Stimulated activated CD4-positive, alpha-beta T cell treated with anti-CD3 and anti-CD28 coated beads, Interleukin-4, amount 100 ng/mL, for 48 hours (primary cell): ENCODE measurements around the gene CYP4F3.
"Not testable (repeated sequence)": the region's sequence is repeated elsewhere in the genome, so short reads cannot be mapped to it uniquely, and the experiment has no call there.

Source experiments
- DNase-seq, 2 donors: peaks; one replicate each; pipeline ENCODE4 v3.0.0-alpha.2; 2020; ENCODE audit warnings: low read depth in 2 of 2

The CYP4F3 gene

DNA sequence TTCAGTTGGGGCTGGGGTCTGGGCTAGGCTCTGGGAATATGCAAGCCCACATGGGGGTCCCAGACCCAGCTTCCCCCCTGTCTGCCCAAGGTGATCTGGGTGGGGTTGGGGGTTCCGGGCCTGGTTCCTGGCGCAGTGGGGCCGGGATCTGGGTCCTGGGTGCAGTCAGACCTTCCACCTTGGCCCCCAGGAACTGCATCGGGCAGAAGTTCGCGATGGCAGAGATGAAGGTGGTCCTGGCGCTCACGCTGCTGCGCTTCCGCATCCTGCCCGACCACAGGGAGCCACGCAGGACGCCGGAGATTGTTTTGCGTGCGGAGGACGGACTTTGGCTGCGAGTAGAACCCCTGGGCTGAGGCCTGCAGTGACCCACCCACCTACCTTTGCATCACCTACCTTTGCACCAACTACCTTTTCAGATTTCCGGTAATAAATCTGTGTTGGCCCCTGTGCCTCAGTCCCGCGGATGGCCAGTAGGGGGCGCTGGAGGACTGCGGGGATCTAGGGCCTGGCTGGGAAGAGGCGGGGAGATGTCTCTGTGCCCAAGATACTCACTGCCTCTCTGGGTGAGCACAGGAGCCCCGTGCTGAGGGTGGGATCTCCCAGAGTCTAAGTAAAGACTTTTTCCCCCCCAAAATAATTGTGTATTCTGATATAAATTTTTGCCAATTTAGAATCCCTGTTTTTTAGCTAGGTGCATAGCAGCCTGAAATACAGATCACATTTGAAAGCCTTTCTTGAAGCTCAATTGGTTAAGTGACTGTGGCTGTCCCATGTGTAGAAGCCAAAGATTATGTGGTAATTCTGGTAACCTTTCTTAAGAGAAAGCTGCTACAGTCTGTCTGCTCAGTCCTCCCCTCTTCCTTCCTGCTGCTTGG is 11.5 kb upstream of the CYP4F3 start:
- peak; percentile 82 to 93 for DNase-seq

DNA sequence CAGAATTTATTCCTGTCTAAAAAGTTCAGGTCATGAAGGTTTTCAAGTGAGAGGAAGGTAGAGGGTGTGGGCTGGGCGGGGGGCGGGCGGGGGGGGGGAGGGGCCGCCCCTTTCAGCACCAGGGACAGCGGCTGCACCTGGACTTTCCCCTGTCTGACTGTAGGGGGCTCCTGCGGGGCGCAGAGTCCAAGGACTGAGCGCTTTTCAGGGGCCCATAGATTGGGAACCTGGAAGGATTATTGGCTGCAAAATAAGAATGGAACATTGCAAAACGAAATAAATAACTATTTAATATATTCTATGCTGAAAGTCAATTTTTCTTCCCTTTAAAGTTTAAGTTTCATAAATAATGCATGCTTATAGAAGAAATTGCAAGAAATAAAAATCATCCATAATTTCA is 8.9 kb upstream of the CYP4F3 start:
- peak in 1 of 2 donors; percentile 4 for DNase-seq

DNA sequence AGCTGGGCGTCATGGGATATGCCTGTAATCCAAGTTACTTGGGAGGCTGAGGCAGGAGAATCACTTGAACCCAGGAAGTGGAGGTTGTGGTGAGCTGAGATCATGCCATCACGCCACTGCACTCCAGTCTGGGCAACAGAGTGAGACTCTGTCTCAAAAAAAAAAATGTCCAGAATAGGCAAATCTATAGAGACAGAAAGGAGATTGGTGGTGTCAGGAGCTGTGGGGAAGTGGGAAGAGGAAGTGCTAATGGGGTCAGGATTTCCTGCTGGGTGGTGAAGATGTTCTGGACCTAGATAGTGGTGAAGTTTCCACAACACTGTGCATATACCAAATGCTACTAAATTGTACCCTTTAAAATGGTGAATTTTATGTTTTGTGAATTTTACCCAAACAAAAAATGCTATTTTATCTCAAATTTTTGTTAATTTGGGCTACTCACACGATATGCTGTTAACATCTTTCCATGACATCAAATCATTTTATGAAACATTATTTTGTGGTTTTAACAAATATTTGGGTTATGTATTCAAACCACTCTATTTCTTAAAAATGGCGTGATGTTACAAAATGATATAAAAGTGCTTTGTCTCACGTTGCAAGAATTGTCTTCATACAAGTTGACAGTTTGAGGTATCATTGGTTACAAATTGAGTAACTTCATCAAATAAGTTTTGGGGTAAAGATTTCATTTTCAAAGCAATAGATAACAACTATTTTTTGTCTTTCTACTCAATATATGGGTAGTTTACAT is 7.4 kb upstream of the CYP4F3 start:
- DNase-seq: no peak

GRCh38 chr19:15634105-15634504 is 6.6 kb upstream of the CYP4F3 start:
- DNase-seq: no peak

DNA sequence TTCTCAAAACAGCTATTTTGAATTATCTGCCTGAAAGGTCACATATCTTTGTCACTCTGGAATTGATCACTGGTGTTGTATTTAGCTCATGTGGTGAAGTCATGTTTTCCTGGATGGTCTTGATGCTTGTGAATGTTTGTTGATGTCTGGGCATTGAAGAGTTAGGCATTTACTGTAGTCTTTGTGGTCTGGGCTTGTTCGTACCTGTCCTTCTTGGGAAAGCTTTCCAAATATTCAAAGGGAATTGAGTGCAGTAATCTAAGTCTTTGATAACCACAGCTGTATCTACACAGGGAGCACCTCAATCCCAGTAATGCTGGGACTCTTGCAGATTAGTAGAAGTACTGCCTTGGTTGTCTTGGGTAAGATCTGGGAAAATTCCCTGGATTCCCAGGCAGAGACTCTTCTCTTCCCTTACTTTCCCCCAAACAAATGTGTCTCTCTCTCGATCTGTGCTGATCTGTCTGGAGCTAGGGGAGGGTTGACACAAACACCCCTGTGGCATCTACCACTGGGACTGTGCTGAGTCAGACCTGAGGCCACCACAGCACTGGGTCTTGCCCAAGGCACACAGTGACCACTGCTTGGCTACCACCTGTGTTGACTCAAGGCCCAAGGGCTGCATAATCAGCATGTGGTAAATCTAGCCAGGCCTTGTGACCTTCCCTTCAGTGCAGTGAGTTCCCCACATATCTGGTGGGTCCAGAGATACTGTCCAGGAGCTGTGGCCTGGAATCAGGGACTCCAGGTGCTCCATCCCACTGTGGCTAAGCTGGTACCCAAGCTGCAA is 5.5 kb upstream of the CYP4F3 start:
- DNase-seq: no peak

DNA sequence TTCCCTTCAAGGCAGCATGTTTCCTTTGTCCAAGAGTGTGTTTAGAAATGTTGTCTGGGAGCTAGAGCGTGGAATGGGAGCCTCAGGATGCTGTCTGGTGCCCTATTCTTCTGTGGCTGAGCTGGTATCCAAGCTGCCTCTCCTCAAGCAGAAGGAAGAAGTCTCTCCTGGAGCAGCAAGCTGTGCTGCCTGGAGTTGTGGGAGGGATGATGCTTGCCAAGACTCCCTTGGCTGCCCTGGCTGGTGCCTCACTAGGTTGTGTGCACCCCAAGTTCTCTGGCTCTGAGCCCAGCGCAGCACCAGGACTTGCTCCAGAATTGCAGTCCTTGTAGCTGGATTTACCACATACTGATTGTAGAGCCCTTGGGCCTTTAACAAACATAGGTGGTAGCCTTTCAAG is 4.7 kb upstream of the CYP4F3 start:
- DNase-seq: no peak

DNA sequence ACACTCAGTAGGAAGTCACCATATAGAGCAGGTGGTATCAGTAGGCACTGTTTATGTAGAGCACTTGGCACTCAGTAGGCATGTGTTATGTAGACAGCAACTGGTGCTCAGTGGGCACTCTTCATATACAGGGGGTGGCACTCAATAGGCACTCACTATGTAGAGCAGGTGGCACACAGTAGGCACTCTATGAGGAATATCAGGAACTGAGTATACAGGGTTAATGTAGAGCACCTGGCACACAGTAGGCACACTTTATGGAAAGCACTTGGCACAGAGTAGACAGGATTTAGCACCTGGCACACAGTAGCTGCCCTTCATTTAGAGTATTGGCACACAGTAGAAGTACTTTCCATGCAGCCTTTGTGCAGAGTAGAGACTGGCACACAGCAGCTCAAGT is 1.1 kb upstream of the CYP4F3 start:
- no peak for DNase-seq

DNA sequence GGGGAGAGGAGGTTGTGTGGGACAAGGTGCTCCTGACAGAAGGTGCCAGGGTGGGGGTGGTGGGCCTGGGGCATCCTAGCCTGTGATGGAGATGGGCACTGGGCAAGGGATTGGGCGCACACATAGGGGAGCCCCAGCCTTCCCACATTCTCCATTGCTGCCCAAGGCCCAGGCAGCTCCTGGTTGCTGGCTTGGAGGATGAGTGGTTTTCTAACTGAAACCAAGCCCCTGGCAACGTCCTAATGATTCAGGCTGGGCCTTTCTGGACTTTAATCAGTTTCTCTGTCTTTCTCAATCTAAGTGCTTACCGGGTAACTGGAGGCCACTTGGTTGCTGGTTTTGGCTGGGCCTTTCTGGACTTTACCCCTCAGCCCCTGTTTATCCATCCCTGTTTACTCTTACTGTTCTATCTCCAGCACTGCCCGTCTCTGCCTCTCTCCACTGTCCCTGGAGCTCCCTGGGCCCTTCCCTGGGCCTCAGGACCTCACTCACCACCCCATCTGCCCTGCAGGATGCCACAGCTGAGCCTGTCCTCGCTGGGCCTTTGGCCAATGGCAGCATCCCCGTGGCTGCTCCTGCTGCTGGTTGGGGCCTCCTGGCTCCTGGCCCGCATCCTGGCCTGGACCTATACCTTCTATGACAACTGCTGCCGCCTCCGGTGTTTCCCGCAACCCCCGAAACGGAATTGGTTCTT is 354 bp downstream of the CYP4F3 start:
- no peak for DNase-seq

- no peak for DNase-seq
Measured at GRCh38 chr19:15641901-15642491, 1.3 kb downstream of the CYP4F3 start.

DNA sequence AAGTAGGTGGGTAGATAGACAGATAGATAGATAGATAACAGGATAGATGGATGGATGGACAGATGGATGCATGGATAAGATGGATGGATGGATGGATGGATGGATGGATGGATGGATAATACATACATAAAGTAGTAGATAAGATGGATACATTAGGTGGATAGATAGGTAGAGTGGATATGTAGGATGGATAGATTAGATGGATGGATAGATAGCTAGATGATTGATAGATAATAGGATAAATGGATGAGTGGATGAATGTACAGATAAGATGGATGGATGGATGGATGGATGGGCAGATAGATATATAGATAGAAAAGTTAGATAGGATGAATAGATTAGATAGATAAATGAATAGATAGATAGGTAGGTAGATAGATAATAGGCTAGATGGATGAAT is 2.1 kb downstream of the CYP4F3 start:
- DNase-seq: no peak

DNA sequence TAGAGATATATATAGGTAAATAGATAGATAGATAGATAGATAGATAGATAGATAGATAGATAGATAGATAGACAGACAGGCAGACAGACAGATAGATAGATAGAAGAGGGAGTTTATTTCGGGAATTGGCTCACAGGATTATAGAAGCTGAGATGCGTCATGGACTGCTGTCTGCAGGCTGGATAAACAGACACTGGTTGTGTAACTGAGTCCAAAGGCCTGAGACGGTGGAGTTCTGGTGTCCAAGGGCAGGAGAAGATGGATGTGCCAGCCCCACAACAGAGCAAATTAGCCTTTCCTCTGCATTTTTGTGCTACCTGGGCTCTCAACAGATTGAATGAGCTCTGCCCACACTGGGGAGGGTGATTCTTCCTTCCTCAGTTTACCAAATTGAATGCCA is 2.7 kb downstream of the CYP4F3 start:
- DNase-seq: no peak

DNA sequence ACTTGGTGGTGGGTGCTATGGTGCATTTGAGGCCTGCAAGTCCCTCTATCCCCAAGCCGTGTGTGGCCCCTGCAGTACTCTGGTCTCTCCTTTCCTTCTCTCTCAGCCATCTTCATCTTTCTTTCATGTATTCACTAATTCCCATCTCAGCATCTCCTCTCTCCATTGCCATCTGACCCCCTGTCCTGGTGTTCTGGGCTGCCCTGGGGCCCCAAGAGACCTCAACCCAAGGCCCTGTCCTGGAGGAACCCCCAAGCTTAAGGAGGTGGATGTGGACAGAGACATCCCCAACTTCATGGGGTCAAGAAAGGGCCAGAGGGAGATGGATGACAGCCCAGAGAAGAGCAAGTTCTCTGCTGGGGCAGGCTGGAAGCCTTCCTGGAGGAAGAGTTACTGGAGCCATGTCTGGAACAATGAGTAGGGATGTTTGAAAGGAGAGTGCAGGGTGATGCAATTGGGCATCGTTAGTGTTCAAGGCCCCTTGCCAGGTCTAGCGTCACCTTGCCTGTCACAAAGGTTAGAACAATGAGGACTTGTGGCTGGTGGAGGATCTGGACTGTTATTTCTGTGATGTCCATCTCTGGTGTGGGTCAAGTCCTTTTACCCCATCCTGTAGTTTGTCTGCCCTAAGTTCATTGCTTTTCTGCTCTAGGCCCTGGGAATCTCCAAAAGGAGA is 3.5 kb downstream of the CYP4F3 start:
- DNase-seq: no peak

- DNase-seq: no peak
Measured at GRCh38 chr19:15644816-15645215, 4.1 kb downstream of the CYP4F3 start.

DNA sequence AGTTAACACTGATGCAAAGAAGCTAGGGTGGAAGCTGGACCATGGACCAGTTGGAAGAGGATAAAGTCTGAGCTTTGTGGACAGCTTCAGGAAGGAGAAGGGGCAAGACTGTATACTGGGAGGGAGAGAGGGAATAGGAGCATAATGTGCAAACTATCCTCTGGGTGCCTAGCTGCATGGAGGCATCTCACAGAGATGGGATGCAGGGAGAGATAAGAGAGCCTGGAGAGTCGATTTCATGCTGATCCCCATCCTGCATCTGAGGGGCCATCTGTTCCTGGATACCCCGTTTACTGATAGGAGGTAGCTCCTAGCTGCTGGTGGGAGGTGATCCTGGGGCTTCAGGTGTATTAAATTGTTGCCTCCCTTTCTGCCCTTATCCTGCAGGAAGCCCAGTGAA is 8.8 kb downstream of the CYP4F3 start:
- DNase-seq: no peak

- DNase-seq: not testable (repeated sequence)
Measured at GRCh38 chr19:15650123-15650522, 9.4 kb downstream of the CYP4F3 start.

DNA sequence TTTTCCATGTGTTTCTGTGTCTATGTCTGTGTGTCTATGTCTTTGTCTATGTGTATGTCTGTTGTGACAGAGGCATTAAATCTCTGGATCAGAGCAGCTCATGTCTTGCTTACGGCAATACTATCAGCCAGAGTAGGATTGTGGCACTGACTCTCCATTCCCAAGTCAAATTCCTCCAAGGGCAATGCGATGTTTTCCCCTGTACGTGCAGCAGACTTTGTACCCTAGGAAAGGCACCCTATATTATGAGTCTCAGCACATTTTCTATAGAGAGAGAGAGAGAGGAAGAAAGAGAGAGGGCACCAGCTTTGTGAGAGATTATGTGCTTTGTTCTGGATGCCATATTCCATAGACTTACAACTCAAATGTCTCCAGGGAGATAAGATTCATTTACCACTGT is 11.1 kb downstream of the CYP4F3 start:
- no peak for DNase-seq

DNA sequence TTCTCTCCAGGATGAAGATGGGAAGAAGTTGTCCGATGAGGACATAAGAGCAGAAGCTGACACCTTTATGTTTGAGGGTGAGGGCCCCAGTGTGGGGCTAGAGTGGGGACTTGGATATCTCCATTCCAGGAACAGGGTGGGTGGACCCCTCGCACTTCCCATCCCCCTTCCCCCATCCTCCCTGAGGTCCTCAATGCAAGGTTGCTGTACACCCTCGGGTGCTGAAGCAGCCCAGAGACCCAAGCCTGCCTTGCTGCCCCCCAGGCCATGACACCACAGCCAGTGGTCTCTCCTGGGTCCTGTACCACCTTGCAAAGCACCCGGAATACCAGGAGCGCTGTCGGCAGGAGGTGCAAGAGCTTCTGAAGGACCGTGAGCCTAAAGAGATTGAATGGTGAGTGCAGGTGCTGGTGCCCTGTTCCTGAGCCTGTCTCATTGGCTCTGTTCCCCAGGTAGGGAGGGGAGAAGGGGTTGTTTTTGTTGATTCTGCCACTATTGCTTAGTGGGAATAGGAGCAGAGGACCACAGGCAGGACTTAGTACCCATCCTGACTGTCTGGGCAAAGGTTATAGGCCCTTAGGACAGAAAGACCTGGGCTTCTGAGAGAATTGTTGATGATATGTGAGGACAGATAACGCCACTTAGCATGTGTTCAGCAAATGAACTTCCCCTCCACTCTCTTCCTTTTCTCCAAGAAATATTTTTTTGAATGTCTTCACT is 12.0 kb downstream of the CYP4F3 start:
- DNase-seq: no peak

DNA sequence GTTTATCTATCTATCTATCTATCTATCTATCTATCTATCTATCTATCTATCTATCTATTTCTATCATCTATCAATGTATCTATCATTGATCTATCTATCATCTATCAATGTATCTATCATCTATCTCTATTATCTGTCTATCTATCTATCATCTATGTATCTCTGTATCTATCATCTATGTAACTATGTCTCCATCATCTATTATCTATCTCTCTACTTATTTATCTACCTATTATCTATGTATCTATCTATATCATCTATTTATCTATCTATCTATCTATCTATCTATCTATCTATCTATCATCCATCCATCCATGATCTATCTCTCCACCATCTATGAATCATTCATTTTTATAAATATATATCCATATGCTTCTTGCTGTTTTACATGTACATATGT is 15.8 kb downstream of the CYP4F3 start:
- DNase-seq: no peak

GRCh38 chr19:15663247-15663646 is 22.6 kb downstream of the CYP4F3 start:
- no peak for DNase-seq

GRCh38 chr19:15666186-15666585 is 25.5 kb downstream of the CYP4F3 start:
- DNase-seq: no peak
